ENCODE results near the gene S100A8. TPM values are rescaled to one million over a fixed set of nuclear protein-coding genes. Genes with fewer than 3 reads are reported as not detected.
A peak's percentile ranks its signal among the peaks of the same experiment; 100 is the strongest.

Gene S100A8
- total RNA-seq, 2 experiments from 2014 or later = not detected

DNA sequence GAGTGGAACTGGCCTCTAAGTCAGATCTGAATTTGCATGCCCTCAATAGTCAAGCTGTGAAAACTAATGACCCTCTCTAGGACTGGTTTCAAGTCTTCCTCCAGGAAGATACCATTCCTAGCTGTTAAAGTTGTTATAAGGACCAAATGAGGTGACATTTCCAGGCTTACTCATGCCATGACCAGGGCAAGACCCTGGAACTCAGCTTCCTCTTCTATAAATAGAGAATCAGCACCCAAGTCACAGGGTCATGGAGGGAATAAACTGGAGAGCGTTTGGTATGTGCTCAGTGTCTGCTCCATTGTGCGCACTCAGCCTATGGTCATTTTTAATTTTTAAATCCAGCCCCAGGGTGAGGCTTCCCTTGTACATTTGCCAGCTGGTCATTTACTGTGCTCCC lies 30.7 kb downstream of the S100A8 start:
- DNase-seq (no peak), ATAC-seq (no peak)
- CTCF ChIA-PET = no interaction called here
- Mint-ChIP-seq H3K4me3 (no peak overlapping the region), H3K27me3 (peaks cover 13% of the 10 kb centered on the region), H3K36me3 (no peaks in the 10 kb centered on the region), H3K9me3 (ENCODE audit: low read depth) (no peaks in the 10 kb centered on the region), H3K27ac (no peak overlapping the region), H3K4me1 (peaks cover 7% of the 10 kb centered on the region)

DNA sequence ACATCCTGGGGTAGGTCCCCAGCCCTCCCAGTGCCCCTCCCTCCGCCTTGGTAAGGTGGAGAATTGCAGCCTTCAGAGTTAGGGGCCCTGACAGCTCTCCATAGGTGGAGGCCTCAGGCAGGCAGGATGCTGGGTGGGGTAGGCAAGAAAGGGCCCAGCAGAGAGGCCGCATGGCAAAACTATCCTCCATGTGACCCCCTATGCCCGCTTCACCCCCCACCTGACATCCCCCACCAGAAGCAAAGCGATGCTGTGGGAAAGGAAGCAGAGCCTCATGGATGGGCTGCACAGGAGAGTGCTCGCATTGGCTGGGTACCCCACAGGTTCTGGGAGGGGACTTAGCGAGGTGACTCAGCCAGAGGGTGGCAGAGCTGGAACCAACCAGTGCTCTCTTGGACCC lies 31.6 kb downstream of the S100A8 start:
- Mint-ChIP-seq H3K36me3 (no peaks in the 10 kb centered on the region), H3K9me3 (ENCODE audit: low read depth) (no peaks in the 10 kb centered on the region), H3K27ac (no peak overlapping the region), H3K27me3 (peaks cover 11% of the 10 kb centered on the region), H3K4me3 (no peak overlapping the region), H3K4me1 (peaks cover 7% of the 10 kb centered on the region)
- DNase-seq (no peak), ATAC-seq (no peak)
- CTCF ChIA-PET = no interaction called here

DNA sequence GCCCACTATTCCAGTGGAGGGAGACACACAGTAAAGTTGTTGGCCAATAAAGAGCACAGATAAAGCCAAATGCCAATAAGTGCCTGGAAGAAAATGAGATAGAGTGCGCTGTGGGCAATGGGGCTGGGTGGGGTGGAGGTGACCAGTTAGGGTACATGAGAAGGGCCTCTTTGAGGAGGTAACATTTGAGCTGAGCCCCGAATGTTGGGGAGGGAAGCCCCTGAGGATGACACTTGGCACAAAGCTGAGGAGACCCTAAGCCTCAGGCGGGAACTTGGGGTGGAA lies 32.2 kb downstream of the S100A8 start:
- DNase-seq (no peak), ATAC-seq (no peak)
- peaks cover 11% of the 10 kb centered on the region for H3K27me3 Mint-ChIP-seq
- no peaks in the 10 kb centered on the region for H3K9me3 Mint-ChIP-seq (ENCODE audit: low read depth)
- H3K36me3 Mint-ChIP-seq = no peaks in the 10 kb centered on the region
- H3K4me1 Mint-ChIP-seq = peaks cover 7% of the 10 kb centered on the region
- CTCF ChIA-PET = interaction anchor here (2.3 kb wide), 1 partner anchor 136 kb away, joined by 11 read pairs; no protein-coding TSS in a partner anchor
- no peak overlapping the region for H3K27ac Mint-ChIP-seq
- no peak overlapping the region for H3K4me3 Mint-ChIP-seq

DNA sequence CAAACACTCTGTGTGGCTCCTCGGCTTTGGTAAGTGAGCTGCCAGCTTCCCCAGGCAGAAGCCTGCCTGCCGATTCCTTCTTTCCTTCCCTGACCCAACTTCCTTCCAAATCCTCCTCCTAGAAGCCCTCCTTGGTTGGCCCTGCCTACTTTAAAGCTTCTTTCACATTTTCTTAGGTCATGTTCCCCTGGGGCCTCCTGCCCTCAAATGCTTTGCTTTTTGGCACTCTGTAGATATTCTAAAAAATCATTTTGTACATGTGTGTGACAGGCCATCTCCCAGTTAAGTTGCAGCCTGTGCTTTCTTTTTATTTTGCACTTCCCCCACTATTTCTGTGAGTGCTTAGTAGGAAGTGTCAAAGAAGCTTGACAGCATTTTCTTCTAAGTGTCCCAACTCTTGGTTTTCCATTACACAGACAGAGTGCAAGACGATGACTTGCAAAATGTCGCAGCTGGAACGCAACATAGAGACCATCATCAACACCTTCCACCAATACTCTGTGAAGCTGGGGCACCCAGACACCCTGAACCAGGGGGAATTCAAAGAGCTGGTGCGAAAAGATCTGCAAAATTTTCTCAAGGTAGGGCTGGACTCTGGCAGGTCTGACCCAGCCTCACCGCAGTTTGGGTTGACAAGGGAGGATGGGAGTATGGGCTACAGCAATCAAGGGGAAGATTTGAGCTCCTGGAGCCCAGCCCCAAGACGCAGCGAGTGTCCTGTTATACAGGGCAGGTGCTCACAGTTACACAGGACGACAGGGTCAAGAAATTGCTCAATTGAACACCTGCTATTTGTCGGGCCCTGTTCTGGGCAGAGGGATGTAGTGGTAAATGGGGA lies 32.8 kb downstream of the S100A8 start, which contains the start of gene S100A9:
Gene S100A9, plus strand, starts transcription at position 2 of the 838 bp plus-strand sequence. Its CDS starts 430 bp downstream, at position 432.
- no peak for ATAC-seq
- Mint-ChIP-seq H3K4me3 (no peak within 1 kb of the TSS), H3K27ac (no peak within 1 kb of the TSS), H3K27me3 (peaks cover 6% of the 10 kb centered on the region), H3K36me3 (no peaks in the 10 kb centered on the region), H3K9me3 (ENCODE audit: low read depth) (no peaks in the 10 kb centered on the region), H3K4me1 (peaks cover 7% of the 10 kb centered on the region)
- DNase-seq = no peak
- CTCF ChIA-PET = interaction anchor here (0.6 to 2.3 kb wide), 2 partner anchors 136 to 508 kb away, joined by 3 to 11 read pairs; no protein-coding TSS in a partner anchor

DNA sequence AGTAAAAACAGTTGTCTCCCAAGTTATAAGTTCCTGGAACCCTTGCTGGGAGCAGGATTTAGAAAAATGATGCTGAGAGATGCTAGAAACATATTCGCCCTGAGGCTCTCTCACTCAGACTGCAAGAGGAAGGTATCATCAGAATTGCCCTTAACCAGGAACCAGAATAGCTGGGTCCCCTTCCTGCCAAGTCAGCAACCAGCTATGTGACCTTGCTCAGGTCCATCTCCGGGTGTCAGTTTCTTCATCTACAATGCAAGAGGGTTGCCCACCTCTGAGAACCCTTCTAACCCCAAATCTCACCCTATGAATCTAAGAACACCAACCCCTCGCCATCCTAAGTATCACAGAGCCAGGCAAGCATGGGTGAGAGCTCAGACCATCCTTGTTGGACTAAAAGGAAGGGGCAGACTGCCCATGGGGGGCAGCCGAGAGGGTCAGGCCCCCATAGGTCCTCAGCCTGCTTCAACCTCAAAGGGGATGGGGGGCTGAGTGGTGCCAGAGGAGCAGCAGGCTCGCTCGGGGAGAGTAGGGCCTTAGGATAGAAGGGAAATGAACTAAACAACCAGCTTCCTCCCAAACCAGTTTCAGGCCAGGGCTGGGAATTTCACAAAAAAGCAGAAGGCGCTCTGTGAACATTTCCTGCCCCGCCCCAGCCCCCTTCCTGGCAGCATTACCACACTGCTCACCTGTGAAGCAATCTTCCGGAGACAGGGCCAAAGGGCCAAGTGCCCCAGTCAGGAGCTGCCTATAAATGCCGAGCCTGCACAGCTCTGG lies 33.6 kb downstream of the S100A8 start:
- Mint-ChIP-seq H3K27ac (no peak overlapping the region), H3K9me3 (ENCODE audit: low read depth) (no peaks in the 10 kb centered on the region), H3K27me3 (peaks cover 2% of the 10 kb centered on the region), H3K4me1 (peaks cover 7% of the 10 kb centered on the region), H3K36me3 (no peaks in the 10 kb centered on the region), H3K4me3 (no peak overlapping the region)
- DNase-seq (no peak), ATAC-seq (no peak)
- CTCF ChIA-PET = interaction anchor here (0.6 to 2.3 kb wide), 2 partner anchors 137 to 507 kb away, joined by 3 to 11 read pairs; no protein-coding TSS in a partner anchor

DNA sequence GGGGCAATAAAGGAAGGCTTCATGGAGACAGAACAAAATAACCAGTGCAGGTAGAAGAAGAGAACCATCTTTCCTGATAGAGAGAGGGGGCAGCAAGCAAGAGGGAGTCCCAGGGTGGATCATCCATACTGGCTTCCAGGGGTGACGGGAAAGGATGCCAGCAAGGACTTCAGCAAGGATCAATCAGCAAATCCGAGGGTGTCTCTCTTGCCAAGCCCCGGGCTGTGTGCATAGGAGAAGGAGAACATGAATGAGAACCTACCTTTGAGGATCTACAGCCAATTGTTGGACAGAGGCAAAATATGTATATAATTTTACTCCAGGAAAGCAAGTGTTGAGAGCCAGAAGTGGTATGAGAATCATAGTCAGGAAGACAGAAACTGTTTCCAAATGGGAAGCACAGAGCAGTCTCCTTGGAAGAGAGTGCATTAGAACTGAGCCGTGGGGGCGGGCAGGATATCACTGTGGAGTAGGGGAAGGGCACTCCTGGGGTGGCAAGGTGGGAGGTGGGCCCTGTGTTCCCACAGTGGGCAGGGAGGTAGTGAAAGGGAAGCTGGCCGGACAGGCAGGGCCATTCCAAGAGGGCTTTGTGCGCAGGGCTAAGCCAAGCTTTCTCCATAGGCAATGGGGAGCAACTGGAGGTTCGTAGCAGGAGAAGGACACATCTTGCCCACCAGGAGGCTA lies 34.3 kb downstream of the S100A8 start:
- H3K36me3 Mint-ChIP-seq = no peaks in the 10 kb centered on the region
- no peaks in the 10 kb centered on the region for H3K9me3 Mint-ChIP-seq (ENCODE audit: low read depth)
- H3K4me1 Mint-ChIP-seq = peaks cover 7% of the 10 kb centered on the region
- no peak overlapping the region for H3K4me3 Mint-ChIP-seq
- no peak overlapping the region for H3K27ac Mint-ChIP-seq
- CTCF ChIA-PET = interaction anchor here (1.4 to 6.4 kb wide), 4 partner anchors 10 to 140 kb away, joined by 3 to 126 read pairs (median 12); no protein-coding TSS in a partner anchor
- H3K27me3 Mint-ChIP-seq = peaks cover 4% of the 10 kb centered on the region
- ATAC-seq (no peak), DNase-seq (no peak)

DNA sequence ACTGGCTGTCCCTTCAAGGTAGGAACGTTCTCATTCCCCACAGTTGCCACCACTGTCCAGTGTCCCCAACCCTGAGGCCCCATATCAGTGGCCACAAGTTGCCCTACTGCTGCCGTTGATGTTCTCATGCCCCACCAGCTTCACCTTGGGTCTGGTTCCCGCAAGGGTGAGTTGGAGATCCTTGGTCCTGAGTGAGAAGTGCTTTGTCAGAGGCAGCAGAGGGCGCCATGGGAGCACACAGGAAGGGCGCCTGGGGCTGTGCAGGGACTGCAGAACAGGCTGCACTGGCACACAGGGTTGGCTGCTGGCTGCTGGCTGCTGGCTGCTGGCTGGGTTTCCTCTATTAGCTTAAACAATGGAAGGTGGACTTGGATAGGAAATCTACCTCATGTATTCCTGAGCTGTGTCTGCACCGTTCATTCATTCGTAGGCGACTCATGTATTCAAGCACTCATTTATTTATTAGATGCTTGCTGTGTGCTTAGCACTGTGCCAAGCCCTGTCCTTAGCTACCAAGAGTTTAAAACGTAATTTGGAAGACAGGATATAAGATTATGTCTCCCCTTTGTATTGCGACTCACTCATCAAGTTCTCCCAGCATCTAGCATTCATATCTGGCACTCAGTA lies 35.3 kb downstream of the S100A8 start:
- peak; percentile 59 for DNase-seq
- peaks cover 7% of the 10 kb centered on the region for H3K4me1 Mint-ChIP-seq
- CTCF ChIA-PET = interaction anchor here (0.9 to 6.4 kb wide), 6 partner anchors 9 to 141 kb away, joined by 3 to 126 read pairs (median 4); no protein-coding TSS in a partner anchor
- peaks cover 12% of the 10 kb centered on the region for H3K27me3 Mint-ChIP-seq
- no peaks in the 10 kb centered on the region for H3K36me3 Mint-ChIP-seq
- no peak overlapping the region for H3K27ac Mint-ChIP-seq
- no peaks in the 10 kb centered on the region for H3K9me3 Mint-ChIP-seq (ENCODE audit: low read depth)
- peak; percentile 76 for ATAC-seq
- H3K4me3 Mint-ChIP-seq = no peak overlapping the region

DNA sequence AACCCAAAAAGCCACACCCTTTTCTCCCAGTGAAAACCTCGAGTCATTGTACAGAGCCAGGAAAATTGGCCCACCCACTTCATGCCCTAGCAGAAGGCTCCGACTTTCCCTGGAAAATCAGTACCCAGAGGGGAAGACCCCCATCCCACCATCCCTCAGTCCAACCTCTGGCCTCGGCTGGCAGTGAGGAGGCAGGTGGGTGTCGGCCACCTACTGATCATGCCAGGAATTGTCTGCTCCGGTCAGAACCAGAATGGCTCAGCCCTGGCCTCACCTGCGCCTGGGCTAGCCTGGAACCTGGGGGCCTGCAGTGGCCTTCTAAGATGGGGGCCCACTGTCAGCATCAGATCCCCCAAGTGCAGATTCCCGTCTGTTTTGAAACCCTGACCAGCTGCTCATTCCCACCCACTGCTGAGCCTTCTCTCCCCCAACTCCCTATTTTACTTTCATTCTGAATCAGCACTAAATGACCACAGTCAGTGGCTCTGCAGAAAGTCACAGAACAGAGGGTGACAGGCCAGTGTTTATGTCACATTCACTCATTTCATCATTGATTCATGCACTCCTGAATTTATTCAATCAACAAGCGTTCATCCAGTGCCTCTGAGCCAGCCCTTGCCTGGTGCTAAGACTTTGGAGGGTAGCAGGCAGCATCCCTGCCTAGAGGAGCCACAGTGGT lies 36.2 kb downstream of the S100A8 start:
- H3K4me3 Mint-ChIP-seq = no peak overlapping the region
- DNase-seq (no peak), ATAC-seq (no peak)
- CTCF ChIA-PET = interaction anchor here (1.0 to 6.4 kb wide), 7 partner anchors 8 to 177 kb away, joined by 3 to 126 read pairs (median 4); no protein-coding TSS in a partner anchor
- peaks cover 7% of the 10 kb centered on the region for H3K4me1 Mint-ChIP-seq
- H3K9me3 Mint-ChIP-seq (ENCODE audit: low read depth) = no peaks in the 10 kb centered on the region
- H3K27me3 Mint-ChIP-seq = peaks cover 14% of the 10 kb centered on the region
- H3K27ac Mint-ChIP-seq = no peak overlapping the region
- no peaks in the 10 kb centered on the region for H3K36me3 Mint-ChIP-seq

DNA sequence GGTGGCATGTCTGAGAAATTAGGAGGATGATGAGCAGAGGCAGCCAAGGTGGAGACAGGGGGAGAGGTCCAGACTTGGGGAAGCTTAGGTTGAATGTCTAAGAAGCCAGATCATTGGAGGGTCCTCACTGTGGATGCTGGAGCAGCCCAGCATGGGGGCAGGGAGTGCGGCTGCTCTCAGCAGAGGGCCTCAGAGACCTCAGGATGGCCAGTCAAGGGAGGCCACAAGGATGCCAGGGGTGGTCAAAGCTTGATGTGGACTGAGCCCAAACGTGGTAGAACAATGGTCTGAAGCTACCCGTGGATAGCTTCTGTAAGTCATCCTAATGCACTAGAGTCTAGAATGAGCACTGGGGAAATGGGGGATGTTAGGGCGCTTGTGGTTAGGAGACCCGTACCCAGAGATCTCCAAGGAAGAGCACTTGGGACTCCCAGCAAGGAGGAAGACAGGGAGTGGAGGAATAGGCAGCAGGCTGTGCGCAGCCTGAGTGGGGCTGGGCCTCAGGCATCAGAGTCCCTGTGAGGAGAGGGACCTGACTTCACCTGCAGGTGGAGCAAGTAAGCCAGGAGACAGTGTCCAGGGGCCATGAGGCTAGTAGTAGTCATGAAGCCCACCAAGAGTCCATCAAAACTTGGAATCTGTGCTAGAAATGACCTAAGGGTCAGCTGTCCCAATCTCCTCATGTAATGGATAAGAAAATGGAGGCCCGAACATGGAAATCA lies 37.5 kb downstream of the S100A8 start:
- no peak overlapping the region for H3K4me3 Mint-ChIP-seq
- DNase-seq (no peak), ATAC-seq (no peak)
- no peaks in the 10 kb centered on the region for H3K9me3 Mint-ChIP-seq (ENCODE audit: low read depth)
- no peaks in the 10 kb centered on the region for H3K36me3 Mint-ChIP-seq
- peaks cover 7% of the 10 kb centered on the region for H3K4me1 Mint-ChIP-seq
- CTCF ChIA-PET = interaction anchor here (1.0 to 6.4 kb wide), 15 partner anchors 10 to 179 kb away, joined by 3 to 126 read pairs (median 5); partner anchors contain the start of gene S100A12
- no peak overlapping the region for H3K27ac Mint-ChIP-seq
- H3K27me3 Mint-ChIP-seq = peaks cover 21% of the 10 kb centered on the region

DNA sequence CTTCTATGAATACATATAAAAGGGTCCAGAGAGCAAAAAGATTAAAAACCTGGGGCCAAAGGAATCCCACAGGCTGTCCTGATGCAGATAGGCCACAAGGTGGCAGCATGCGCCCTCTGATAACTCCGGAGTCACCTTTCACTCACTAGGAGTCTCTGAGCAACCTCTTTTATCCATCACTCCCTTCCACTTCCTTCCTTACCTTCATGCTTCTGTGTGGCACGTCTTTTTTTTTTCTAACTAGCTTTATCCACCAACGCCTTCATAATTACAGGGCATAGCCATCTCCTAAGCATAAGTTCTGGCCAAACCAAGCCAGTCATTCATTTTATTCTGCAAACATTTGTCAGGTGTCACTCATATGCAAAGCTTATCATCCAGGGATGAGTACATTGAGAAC lies 38.4 kb downstream of the S100A8 start:
- Mint-ChIP-seq H3K36me3 (no peaks in the 10 kb centered on the region), H3K9me3 (ENCODE audit: low read depth) (no peaks in the 10 kb centered on the region), H3K4me1 (peaks cover 4% of the 10 kb centered on the region), H3K27me3 (peaks cover 26% of the 10 kb centered on the region), H3K27ac (no peak overlapping the region), H3K4me3 (no peak overlapping the region)
- ATAC-seq = peak; percentile 78
- DNase-seq = peak; percentile 73
- CTCF ChIA-PET = interaction anchor here (0.9 to 6.4 kb wide), 14 partner anchors 9 to 423 kb away, joined by 3 to 126 read pairs (median 5); partner anchors contain the start of gene SLC27A3

DNA sequence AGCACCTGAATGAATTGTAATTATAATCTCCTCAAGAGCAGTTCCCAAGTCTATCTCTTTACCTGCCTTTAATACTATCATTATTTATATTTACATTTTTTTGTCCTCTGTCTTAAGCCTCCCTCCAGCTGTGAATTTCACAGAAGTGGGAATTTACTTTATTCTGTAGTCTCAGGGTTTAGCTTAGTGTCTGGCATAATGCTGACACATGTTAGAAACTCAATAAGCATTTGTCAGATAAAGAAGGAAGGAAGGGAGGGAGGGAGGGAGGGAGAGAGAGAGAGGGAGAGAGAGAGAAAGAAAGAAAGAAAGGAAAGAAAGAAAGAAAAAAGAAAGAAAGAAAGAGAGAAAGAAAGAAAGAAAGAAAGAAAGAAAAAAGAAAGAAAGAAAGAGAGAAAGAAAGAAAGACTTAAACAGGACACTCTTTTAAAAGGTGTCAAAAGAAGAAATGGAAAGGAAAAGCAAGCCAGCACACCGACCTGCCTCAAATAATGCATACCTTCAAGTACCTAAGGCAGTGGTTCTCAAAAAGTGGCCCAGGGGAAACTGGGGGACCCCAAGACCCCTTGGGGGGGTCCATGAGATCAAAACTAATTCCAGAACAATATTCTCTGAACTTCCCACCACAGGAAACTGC lies 40.4 kb downstream of the S100A8 start:
- no peak overlapping the region for H3K27ac Mint-ChIP-seq

More for the DNA sequence above, 40.4 kb downstream of the S100A8 start:
- Mint-ChIP-seq H3K9me3 (ENCODE audit: low read depth) (no peaks in the 10 kb centered on the region), H3K36me3 (no peaks in the 10 kb centered on the region), H3K4me1 (peaks cover 13% of the 10 kb centered on the region), H3K4me3 (no peak overlapping the region), H3K27me3 (peaks cover 45% of the 10 kb centered on the region)
- CTCF ChIA-PET = interaction anchor here (6.4 kb wide), 1 partner anchor 146 kb away, joined by 126 read pairs; no protein-coding TSS in a partner anchor
- DNase-seq = no peak
- ATAC-seq = no peak

Measured in activated CD8-positive, alpha-beta memory T cell treated with anti-CD3 and anti-CD28 coated beads, Interleukin-2, amount 10 ng/mL, durations not matched to agents 7 days and 5 days (primary cell).